Measurements from ENCODE around the gene QRFP. TPM values are rescaled to one million over a fixed set of nuclear protein-coding genes. Genes with fewer than 3 reads are reported as not detected.

QRFP gene
- total and polyA plus RNA-seq, 8 donors, result not detected

DNA sequence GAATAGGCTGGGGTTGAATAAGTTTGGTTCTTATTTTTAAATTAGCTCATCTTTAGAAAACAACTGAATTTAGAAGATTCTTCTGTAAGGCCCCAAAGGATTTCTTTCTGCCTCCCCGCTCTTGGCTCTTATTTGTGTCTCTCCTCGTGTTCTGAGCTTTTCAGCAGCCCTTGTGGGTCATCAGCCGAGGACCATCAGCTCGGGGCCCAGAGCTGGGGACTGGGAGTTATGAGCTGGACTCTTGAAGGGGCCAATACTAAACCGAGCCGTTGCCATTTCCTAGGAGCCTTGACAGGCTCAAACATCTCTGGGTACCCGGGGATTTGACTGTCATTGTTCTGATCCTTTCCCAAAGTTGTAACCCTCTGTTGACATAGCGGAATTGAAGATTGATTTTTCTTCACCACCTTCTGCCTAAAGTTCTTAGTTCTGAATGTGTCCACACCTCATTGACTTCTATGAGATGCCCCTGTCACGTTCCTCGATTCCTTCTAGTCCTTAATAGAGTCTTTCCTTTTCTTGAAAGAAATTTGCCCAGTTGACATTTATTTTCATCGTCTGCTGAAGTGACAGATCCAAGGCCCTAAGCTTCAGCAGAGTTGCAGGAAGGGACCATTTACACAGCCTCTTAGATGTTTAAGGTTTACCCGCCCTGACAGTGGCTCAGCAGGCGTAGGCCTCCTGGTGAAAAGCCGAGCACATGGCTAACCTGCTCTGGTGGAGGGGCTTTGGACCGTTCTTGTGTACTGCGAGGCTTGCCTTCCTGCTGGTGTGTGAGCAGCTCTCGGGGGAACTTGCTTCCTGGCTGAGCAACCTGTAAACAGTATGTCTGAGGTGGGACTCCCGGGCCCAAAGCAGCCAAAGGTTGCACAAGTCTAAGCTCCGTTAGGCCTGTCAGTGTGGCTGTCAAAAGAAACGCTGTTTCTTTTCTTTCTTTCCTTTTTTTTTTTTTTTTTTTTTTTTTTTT is 37.6 kb downstream of the QRFP start:
- intact Hi-C loops (cut with DNase I), result no loop called here
- no peaks in the 10 kb centered on the region for H3K9me3 ChIP-seq
- H3K4me3 ChIP-seq, result no peak overlapping the region
- FAIRE-seq, result no peak
- peak overlapping the region in 1 of 4 donors; percentile 22 for H3K27ac ChIP-seq
- H3K36me3 ChIP-seq, result peaks cover 0 to 21% (median 0%) of the 10 kb centered on the region in 3 donors
- ATAC-seq, result no peak
- no peak for DNase-seq
- 79% methylated on average over 20 of the region's 20 CpGs for WGBS, 2 donors
- H3K27me3 ChIP-seq, result no peaks in the 10 kb centered on the region
- no peaks in the 10 kb centered on the region for H3K4me1 ChIP-seq
- TF ChIP-seq, protein P1, sequence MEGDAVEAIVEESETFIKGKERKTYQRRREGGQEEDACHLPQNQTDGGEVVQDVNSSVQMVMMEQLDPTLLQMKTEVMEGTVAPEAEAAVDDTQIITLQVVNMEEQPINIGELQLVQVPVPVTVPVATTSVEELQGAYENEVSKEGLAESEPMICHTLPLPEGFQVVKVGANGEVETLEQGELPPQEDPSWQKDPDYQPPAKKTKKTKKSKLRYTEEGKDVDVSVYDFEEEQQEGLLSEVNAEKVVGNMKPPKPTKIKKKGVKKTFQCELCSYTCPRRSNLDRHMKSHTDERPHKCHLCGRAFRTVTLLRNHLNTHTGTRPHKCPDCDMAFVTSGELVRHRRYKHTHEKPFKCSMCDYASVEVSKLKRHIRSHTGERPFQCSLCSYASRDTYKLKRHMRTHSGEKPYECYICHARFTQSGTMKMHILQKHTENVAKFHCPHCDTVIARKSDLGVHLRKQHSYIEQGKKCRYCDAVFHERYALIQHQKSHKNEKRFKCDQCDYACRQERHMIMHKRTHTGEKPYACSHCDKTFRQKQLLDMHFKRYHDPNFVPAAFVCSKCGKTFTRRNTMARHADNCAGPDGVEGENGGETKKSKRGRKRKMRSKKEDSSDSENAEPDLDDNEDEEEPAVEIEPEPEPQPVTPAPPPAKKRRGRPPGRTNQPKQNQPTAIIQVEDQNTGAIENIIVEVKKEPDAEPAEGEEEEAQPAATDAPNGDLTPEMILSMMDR (IDR thresholded peaks at IDR 0.05), result no peak

DNA sequence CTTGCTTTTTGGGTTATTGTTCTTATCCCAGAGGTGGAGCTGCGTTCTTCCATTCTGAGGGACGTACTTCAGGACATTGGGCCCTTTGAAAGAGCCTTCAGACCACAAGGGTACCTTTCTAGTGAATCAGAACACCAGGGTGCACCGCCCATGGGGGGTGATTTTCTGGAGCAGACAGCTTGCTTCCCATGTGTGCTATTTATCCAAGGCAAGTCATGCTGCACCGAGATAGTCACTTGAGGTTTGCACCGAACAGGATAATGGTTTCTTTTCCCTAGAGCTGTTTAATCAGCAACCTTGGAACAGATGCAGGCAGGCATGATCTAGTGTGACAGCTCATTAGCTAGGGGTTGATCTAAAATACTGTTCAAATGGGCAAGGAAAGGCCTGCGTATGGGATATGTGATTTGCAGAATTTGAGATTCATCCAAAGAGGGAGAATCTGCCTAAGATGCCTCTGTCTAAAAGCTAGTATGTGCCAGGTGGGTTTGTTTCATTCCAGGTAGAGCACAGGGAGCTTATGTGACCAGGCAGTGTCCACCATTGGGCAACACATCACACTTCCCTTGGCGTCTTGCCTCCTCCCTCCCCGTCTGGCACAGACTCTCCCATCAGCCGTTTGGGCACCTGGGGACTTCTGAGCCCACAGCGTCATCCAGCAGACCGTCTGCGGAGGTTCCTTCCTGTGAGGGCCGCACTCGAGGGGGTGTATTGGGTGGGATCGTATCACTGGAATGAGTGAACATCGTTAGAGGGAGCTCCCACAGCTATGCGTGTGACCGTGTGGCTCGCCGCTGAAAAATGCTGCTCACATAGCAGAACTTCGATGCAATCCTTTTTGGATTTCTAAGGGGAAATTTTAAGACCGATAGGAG is 38.5 kb downstream of the QRFP start:
- TF ChIP-seq, protein P1 (IDR thresholded peaks at IDR 0.05), result no peak
- H3K36me3 ChIP-seq, result peaks cover 0 to 21% (median 0%) of the 10 kb centered on the region in 3 donors
- FAIRE-seq, result no peak
- H3K4me1 ChIP-seq, result no peaks in the 10 kb centered on the region
- H3K27ac ChIP-seq, result peak overlapping the region in 1 of 4 donors; percentile 22
- no peaks in the 10 kb centered on the region for H3K9me3 ChIP-seq
- no peak for DNase-seq
- no peaks in the 10 kb centered on the region for H3K27me3 ChIP-seq
- 74 to 75% methylated on average over 22 of the region's 22 CpGs for WGBS, 2 donors
- peak in 3 of 4 donors; percentile 27 to 50 (median 40) for ATAC-seq
- no peak overlapping the region for H3K4me3 ChIP-seq
- intact Hi-C loops (cut with DNase I), result no loop called here

DNA sequence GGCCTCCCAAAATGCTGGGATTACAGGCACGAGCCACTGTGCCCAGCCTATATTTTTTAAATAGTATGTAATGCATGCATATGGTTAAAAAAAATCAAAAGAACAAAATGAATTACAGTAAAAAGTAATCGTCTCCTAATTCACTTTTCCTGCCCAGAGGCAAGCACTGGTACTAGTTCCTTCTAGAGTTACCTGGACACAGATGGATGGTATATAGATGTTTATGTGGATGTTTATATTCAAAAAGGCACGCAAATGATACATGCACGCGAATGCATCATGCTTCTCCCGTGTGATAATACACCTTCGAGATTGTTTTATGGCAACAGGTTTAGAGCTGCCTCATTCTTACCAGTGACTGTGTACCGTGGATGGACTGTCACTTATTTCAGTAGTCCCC is 40.1 kb downstream of the QRFP start:
- H3K4me3 ChIP-seq, result no peak overlapping the region
- no peaks in the 10 kb centered on the region for H3K4me1 ChIP-seq
- H3K27me3 ChIP-seq, result no peaks in the 10 kb centered on the region
- no peak for FAIRE-seq
- DNase-seq, result no peak
- intact Hi-C loops (cut with DNase I), result no loop called here
- TF ChIP-seq, protein P1 (IDR thresholded peaks at IDR 0.05), result no peak
- H3K27ac ChIP-seq, result no peak overlapping the region
- WGBS, 2 donors, result 80 to 86% methylated on average over 8 of the region's 8 CpGs
- peaks cover 0 to 21% (median 0%) of the 10 kb centered on the region in 3 donors for H3K36me3 ChIP-seq
- no peak for ATAC-seq
- H3K9me3 ChIP-seq, result no peaks in the 10 kb centered on the region

DNA sequence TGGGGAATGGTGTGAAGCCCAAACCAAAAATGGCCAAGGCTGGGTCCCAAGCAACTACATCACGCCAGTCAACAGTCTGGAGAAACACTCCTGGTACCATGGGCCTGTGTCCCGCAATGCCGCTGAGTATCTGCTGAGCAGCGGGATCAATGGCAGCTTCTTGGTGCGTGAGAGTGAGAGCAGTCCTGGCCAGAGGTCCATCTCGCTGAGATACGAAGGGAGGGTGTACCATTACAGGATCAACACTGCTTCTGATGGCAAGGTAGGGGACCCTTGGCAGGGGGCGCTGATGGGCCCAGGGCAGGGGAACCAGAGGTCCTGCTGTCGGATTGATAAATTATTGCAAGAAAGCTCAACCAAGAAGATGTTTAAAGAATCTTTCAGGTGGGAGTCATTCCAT is 41.8 kb downstream of the QRFP start:
- Histone ChIP-seq H3K9me3 (no peaks in the 10 kb centered on the region), H3K4me3 (no peak overlapping the region), H3K36me3 (peaks cover 0 to 21% (median 0%) of the 10 kb centered on the region in 3 donors), H3K4me1 (no peaks in the 10 kb centered on the region), H3K27ac (no peak overlapping the region), H3K27me3 (no peaks in the 10 kb centered on the region)
- DNase-seq (no peak), ATAC-seq (no peak), FAIRE-seq (no peak)
- TF ChIP-seq, protein P1 (IDR thresholded peaks at IDR 0.05), result no peak
- intact Hi-C loops (cut with DNase I), result no loop called here
- 91 to 92% methylated on average over 9 of the region's 9 CpGs for WGBS, 2 donors
